Measurements from ENCODE around the gene SNTN.

DNA sequence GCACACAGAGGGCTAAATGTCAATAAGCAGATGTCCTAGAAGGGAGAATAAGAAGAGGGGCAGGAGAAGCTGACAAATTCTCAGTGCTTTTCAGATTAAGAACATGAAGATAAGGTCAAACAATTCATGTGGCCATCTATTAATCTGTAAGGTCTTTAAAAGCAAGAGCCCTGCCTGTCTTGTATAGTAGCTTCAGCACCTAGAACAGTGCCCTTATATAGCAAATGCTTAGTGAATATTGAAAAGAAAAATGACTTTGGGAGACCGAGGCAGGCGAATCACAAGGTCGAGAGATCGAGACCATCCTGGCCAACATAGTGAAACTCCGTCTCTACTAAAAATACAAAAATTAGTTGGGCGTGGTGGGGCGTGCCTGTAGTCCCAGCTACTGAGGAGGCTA, 18.1 kb downstream of the SNTN start:
- TF ChIP-seq, protein P1, sequence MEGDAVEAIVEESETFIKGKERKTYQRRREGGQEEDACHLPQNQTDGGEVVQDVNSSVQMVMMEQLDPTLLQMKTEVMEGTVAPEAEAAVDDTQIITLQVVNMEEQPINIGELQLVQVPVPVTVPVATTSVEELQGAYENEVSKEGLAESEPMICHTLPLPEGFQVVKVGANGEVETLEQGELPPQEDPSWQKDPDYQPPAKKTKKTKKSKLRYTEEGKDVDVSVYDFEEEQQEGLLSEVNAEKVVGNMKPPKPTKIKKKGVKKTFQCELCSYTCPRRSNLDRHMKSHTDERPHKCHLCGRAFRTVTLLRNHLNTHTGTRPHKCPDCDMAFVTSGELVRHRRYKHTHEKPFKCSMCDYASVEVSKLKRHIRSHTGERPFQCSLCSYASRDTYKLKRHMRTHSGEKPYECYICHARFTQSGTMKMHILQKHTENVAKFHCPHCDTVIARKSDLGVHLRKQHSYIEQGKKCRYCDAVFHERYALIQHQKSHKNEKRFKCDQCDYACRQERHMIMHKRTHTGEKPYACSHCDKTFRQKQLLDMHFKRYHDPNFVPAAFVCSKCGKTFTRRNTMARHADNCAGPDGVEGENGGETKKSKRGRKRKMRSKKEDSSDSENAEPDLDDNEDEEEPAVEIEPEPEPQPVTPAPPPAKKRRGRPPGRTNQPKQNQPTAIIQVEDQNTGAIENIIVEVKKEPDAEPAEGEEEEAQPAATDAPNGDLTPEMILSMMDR (IDR thresholded peaks at IDR 0.05; ENCODE audit: insufficient read depth, low read length, poor library complexity, severe bottlenecking) = no peak
- TF ChIP-seq EZH2phosphoT487 (conservative IDR thresholded peaks at IDR 0.05; ENCODE audit: low read length) = no peak
